GM12878 (cell line): ENCODE data around the gene TIMP3. TPM values are rescaled to one million over a fixed set of nuclear protein-coding genes. Genes with fewer than 3 reads are reported as not detected.

Source experiments
- ATAC-seq: fragments of 200-7000 bp; cut with Tn5 transposase; 3 replicates; pipeline ENCODE4 v1.9.1; 2020; ENCODE audit warnings: mild to moderate bottlenecking, moderate library complexity
- BruUV-seq: library from RNA; stranded (reverse); fragments of 400-500 nt; replicated peaks from 2 replicates; lab custom pipeline; 2021; lab: Mats Ljungman, UMichigan
- CTCF ChIA-PET: fragments of 300-600 bp; sonication (Branson Sonifier 250); formaldehyde crosslinking; extraction: SDS; loops from one replicate; lab custom pipeline; 2021; ENCODE audit warnings: inconsistent platforms; lab: Yijun Ruan, JAX
- POLR2A ChIA-PET: fragments of 350-600 bp; formaldehyde crosslinking; extraction: SDS; loops from one replicate; lab custom pipeline; 2021; ENCODE audit warnings: inconsistent platforms; lab: Charles Lee
- RAD21 ChIA-PET: fragments of 300-600 bp; sonication (Branson Sonifier 250); formaldehyde crosslinking; loops from one replicate; lab custom pipeline; 2023; ENCODE audit warnings: antibody characterized with exemption; ENCODE audit not compliant: unreplicated experiment; lab: Charles Lee
- SMC1A ChIA-PET: fragments of 300-600 bp; sonication (Branson Sonifier 250); formaldehyde crosslinking; loops from one replicate; lab custom pipeline; 2023; ENCODE audit not compliant: unreplicated experiment, uncharacterized antibody; lab: Charles Lee
- DNase-seq: peaks from one replicate; pipeline ENCODE4 v3.0.0-alpha.2; 2011; ENCODE audit warnings: low read depth, low spot score
- FAIRE-seq: peaks from 3 replicates; lab custom pipeline; 2011; peaks lifted over from hg19 to GRCh38; lab: Jason Lieb, UNC
- H2AFZ ChIP-seq: 2 replicates; pipeline ENCODE4 v1.6.0; 2011; ENCODE audit warnings: low read depth, low read length, control low read depth; ENCODE audit not compliant: control insufficient read depth
- H3K27ac ChIP-seq: 2 replicates; pipeline ENCODE4 v1.5.1; 2011; ENCODE audit warnings: control low read depth; ENCODE audit not compliant: control insufficient read depth, insufficient read depth
- H3K27me3 ChIP-seq, 2 experiments: replicated peaks in 1 of 2; 2 replicates each; pipeline versions ENCODE4 v1.6.0 to v1.6.1; 2011; ENCODE audit warnings: low read length in 1 of 2; ENCODE audit not compliant: control insufficient read depth in 2 of 2, insufficient read depth in 2 of 2
- H3K36me3 ChIP-seq, 2 experiments: 2 replicates each; pipeline ENCODE4 v1.5.1; 2011; ENCODE audit warnings: low read length in 1 of 2; ENCODE audit not compliant: control insufficient read depth in 2 of 2, insufficient read depth in 2 of 2
- H3K4me1 ChIP-seq: 2 replicates; pipeline ENCODE4 v1.6.1; 2011; ENCODE audit warnings: mild to moderate bottlenecking, low read length, moderate library complexity, mixed read lengths; ENCODE audit not compliant: control insufficient read depth, insufficient read depth
- H3K4me2 ChIP-seq: 2 replicates; pipeline ENCODE4 v1.6.0; 2011; ENCODE audit warnings: control low read depth; ENCODE audit not compliant: control insufficient read depth, insufficient read depth
- H3K4me3 ChIP-seq: fragments of 200-600 bp; sonication (generic); 2 replicates; pipeline ENCODE4 v1.5.1; 2016
- H3K79me2 ChIP-seq: 2 replicates; pipeline ENCODE4 v1.6.0; 2011; ENCODE audit warnings: low read length; ENCODE audit not compliant: control insufficient read depth, insufficient read depth
- H3K9ac ChIP-seq: 2 replicates; pipeline ENCODE4 v1.8.0; 2011; ENCODE audit warnings: low read length, control low read depth, mixed read lengths; ENCODE audit not compliant: control insufficient read depth, insufficient read depth
- H3K9me3 ChIP-seq: replicated peaks from 3 replicates; pipeline ENCODE4 v1.5.1; 2011; ENCODE audit warnings: mild to moderate bottlenecking, low read length; ENCODE audit not compliant: control insufficient read depth, insufficient read depth
- H4K20me1 ChIP-seq: 2 replicates; pipeline ENCODE4 v1.6.0; 2011; ENCODE audit not compliant: control insufficient read depth, insufficient read depth
- CEBPB ChIP-seq, 2 experiments: fragments of 150-350 bp in 1 of 2; IDR thresholded peaks; 2 replicates each; pipeline ENCODE4 v1.6.1; 2012 to 2014; ENCODE audit warnings: low read depth in 2 of 2, low read length in 2 of 2, borderline replicate concordance in 1 of 2, inconsistent platforms in 1 of 2
- ELK1 ChIP-seq: IDR thresholded peaks from 2 replicates; pipeline ENCODE4 v1.6.1; 2012; ENCODE audit warnings: low read depth, low read length, improper control_type of control experiment
- GATAD2B ChIP-seq: fragments of 450-650 bp; conservative IDR thresholded peaks from 2 replicates; pipeline ENCODE4 v1.6.1; 2017; ENCODE audit warnings: low read depth, mild to moderate bottlenecking, moderate library complexity
- HDAC2 ChIP-seq: fragments of 200-600 bp; sonication (generic); IDR thresholded peaks from 2 replicates; pipeline ENCODE4 v1.6.1; 2017
- IRF5 ChIP-seq: fragments of 450-650 bp; IDR thresholded peaks from 2 replicates; pipeline ENCODE4 v1.6.1; 2017; ENCODE audit warnings: borderline replicate concordance
- MEF2B ChIP-seq: fragments of 450-650 bp; IDR thresholded peaks from 2 replicates; pipeline ENCODE4 v1.6.1; 2018; ENCODE audit warnings: mild to moderate bottlenecking, moderate library complexity; ENCODE audit not compliant: partially characterized antibody, poor library complexity, severe bottlenecking
- NFIC ChIP-seq: IDR thresholded peaks from 2 replicates; pipeline ENCODE4 v1.6.1; 2012; ENCODE audit warnings: low read depth, mild to moderate bottlenecking, inconsistent platforms, low read length, moderate library complexity
- PAX8 ChIP-seq: fragments of 450-650 bp; IDR thresholded peaks from 2 replicates; pipeline ENCODE4 v1.6.1; 2017; ENCODE audit warnings: mild to moderate bottlenecking, moderate library complexity
- RBBP5 ChIP-seq: fragments of 200-600 bp; sonication (generic); conservative IDR thresholded peaks from 2 replicates; pipeline ENCODE4 v1.6.1; 2016
- SREBF1 ChIP-seq: IDR thresholded peaks from 2 replicates; pipeline ENCODE4 v1.6.1; 2012; ENCODE audit warnings: mild to moderate bottlenecking, low read length
- TCF3 ChIP-seq: IDR thresholded peaks from 2 replicates; pipeline ENCODE4 v1.6.1; 2012; ENCODE audit warnings: low read depth, mild to moderate bottlenecking, low read length, borderline replicate concordance; ENCODE audit not compliant: insufficient read depth
- ZNF217 ChIP-seq: fragments of 450-650 bp; IDR thresholded peaks from 2 replicates; pipeline ENCODE4 v1.6.1; 2017; ENCODE audit warnings: antibody characterized with exemption, mild to moderate bottlenecking
- ZZZ3 ChIP-seq: IDR thresholded peaks from 2 replicates; pipeline ENCODE4 v1.6.1; 2011; ENCODE audit warnings: low read depth; ENCODE audit not compliant: control insufficient read depth, insufficient read length
- WGBS: methylation state at CpG from one replicate; pipeline ENCODE4 v1.1.6; 2016; ENCODE audit warnings: low lambda C conversion rate; ENCODE audit not compliant: insufficient replicate concordance, insufficient coverage; ENCODE audit errors: missing lambda C conversion rate; 5-methylcytosine and 5-hydroxymethylcytosine counted together
- in situ Hi-C: fragments of 300-500 bp; cut with MboI; formaldehyde crosslinking; loops from 9 replicates; pipeline ENCODE4 v1.14.3; 2018; ENCODE audit warnings: mixed read lengths
- intact Hi-C: fragments of 100-400 bp; cut with micrococcal nuclease; formaldehyde crosslinking; loops from one replicate; pipeline ENCODE4 v1.14.2; 2022; ENCODE audit not compliant: unreplicated experiment
- polyA plus RNA-seq, 11 experiments: library from polyadenylated mRNA; depleted of rRNA in 4 of 11; unstranded in 6 of 11; stranded (reverse) in 5 of 11; fragments of >200 nt; fragmentation: Nextera tagmentation in 4 of 11; fragmentation: Illumina TruSeq in 1 of 11; extraction: Ambion mirVana in 4 of 11; extraction: Trizol in 1 of 11; gene quantifications; 1 replicate in 1 of 11; 2 replicates in 10 of 11; pipeline versions ENCODE4 v1.2.1 to v1.2.3, GENCODE V29; 2011 to 2016; ENCODE audit warnings: inconsistent platforms in 2 of 11, missing spikeins in 2 of 11, low read depth in 1 of 11
- total RNA-seq, 4 experiments: library from RNA; depleted of rRNA in 3 of 4; stranded (reverse); fragments of >200 nt in 3 of 4; fragmentation: Illumina TruSeq in 1 of 4; extraction: Trizol in 1 of 4; gene quantifications; 2 replicates each; pipeline versions ENCODE4 v1.2.1 to v1.2.3, GENCODE V29; 2013 to 2021

Gene TIMP3
- total and polyA plus RNA-seq, 10 of the 15 experiments (the other 5 are each of a cell fraction or from before 2014, with no cell fraction given): 0.01 to 0.74 (median 0.27) TPM; not detected in 5

- Histone ChIP-seq H2AFZ (no peak overlapping the region), H3K9ac (no peak overlapping the region), H3K27ac (no peak overlapping the region), H3K36me3 (no peaks in the 10 kb centered on the region), H3K4me1 (no peaks in the 10 kb centered on the region), H4K20me1 (no peaks in the 10 kb centered on the region), H3K4me3 (no peak overlapping the region), H3K4me2 (no peak overlapping the region), H3K27me3 (peaks cover 0 to 4% of the 10 kb centered on the region in 2 experiments; a peak in 2 of 4 replicates), H3K9me3 (no peaks in the 10 kb centered on the region), H3K79me2 (no peaks in the 10 kb centered on the region)
- ChIA-PET RAD21 (no interaction called here), POLR2A (no interaction called here), SMC1A (no interaction called here), CTCF (no interaction called here)
- 6% methylated on average over 8 of the region's 8 CpGs for WGBS
- DNase-seq (no peak), ATAC-seq (no peak), FAIRE-seq (no peak)
- no TSS peak for BruUV-seq
- intact Hi-C loops: no loop called here
- no peak for TF ChIP-seq ZZZ3
- TF ChIP-seq CEBPB (IDR thresholded peaks at IDR 0.05; ENCODE audit: borderline replicate concordance in 1 of 2, low read depth in 2 of 2, low read length in 2 of 2): no peak
- in situ Hi-C loops: no loop called here
Observed at GRCh38 chr22:32862936-32863661, 61.6 kb downstream of the TIMP3 start.

GRCh38 chr22:32864041-32864440 is 62.5 kb downstream of the TIMP3 start:
- H3K4me2 ChIP-seq: no peak overlapping the region
- no peak overlapping the region for H2AFZ ChIP-seq
- 35% methylated on average over 3 of the region's 3 CpGs for WGBS
- H3K27me3 ChIP-seq: peaks cover 0 to 2% of the 10 kb centered on the region in 2 experiments; a peak in 2 of 4 replicates
- no peaks in the 10 kb centered on the region for H4K20me1 ChIP-seq
- H3K36me3 ChIP-seq: no peaks in the 10 kb centered on the region
- no peak for DNase-seq
- ChIA-PET SMC1A (no interaction called here), POLR2A (no interaction called here), RAD21 (no interaction called here), CTCF (no interaction called here)
- no peaks in the 10 kb centered on the region for H3K4me1 ChIP-seq
- H3K4me3 ChIP-seq: no peak overlapping the region
- in situ Hi-C loops (no loop called here), intact Hi-C loops (no loop called here)
- ATAC-seq: no peak
- H3K9me3 ChIP-seq: no peaks in the 10 kb centered on the region
- H3K27ac ChIP-seq: no peak overlapping the region
- no peaks in the 10 kb centered on the region for H3K79me2 ChIP-seq
- H3K9ac ChIP-seq: no peak overlapping the region
- FAIRE-seq: no peak
- BruUV-seq: no TSS peak
- TF ChIP-seq MEF2B (no peak), PAX8 (no peak), TCF3 (no peak), GATAD2B (no peak), ELK1 (no peak), HDAC2 (no peak), ZNF217 (no peak), IRF5 (no peak), RBBP5 (no peak), SREBF1 (no peak), NFIC (no peak)
